ENCODE data around the gene TTYH2.

Gene TTYH2

GRCh38 chr17:74297941-74298340 is 84.6 kb downstream of the TTYH2 start:
- Histone ChIP-seq H3K4me1 (ENCODE audit: control insufficient read depth, insufficient read depth, low read length) (no peaks in the 10 kb centered on the region), H3K9ac (ENCODE audit: low read length) (no peak overlapping the region), H3K27ac (ENCODE audit: low read depth, low read length) (no peak overlapping the region)

GRCh38 chr17:74298778-74299177 is 85.4 kb downstream of the TTYH2 start:
- Histone ChIP-seq H3K27ac (ENCODE audit: low read depth, low read length) (no peak overlapping the region), H3K4me3 (ENCODE audit: low read length) (no peak overlapping the region), H3K9ac (ENCODE audit: low read length) (no peak overlapping the region), H3K27me3 (ENCODE audit: control insufficient read depth, insufficient read depth, low read length) (no peaks in the 10 kb centered on the region), H3K4me1 (ENCODE audit: control insufficient read depth, insufficient read depth, low read length) (no peaks in the 10 kb centered on the region), H3K36me3 (ENCODE audit: control insufficient read depth, insufficient read depth, low read length) (no peaks in the 10 kb centered on the region)

More at GRCh38 chr17:74297941-74298340, 84.6 kb downstream of the TTYH2 start:
- H3K4me3 ChIP-seq (ENCODE audit: low read length), result no peak overlapping the region
- no peaks in the 10 kb centered on the region for H3K27me3 ChIP-seq (ENCODE audit: control insufficient read depth, insufficient read depth, low read length)
- no peaks in the 10 kb centered on the region for H3K36me3 ChIP-seq (ENCODE audit: control insufficient read depth, insufficient read depth, low read length)

GRCh38 chr17:74299226-74300009 is 86.0 kb downstream of the TTYH2 start:
- Histone ChIP-seq H3K4me1 (ENCODE audit: control insufficient read depth, insufficient read depth, low read length) (no peaks in the 10 kb centered on the region), H3K27me3 (ENCODE audit: control insufficient read depth, insufficient read depth, low read length) (no peaks in the 10 kb centered on the region), H3K9ac (ENCODE audit: low read length) (no peak overlapping the region), H3K27ac (ENCODE audit: low read depth, low read length) (no peak overlapping the region), H3K36me3 (ENCODE audit: control insufficient read depth, insufficient read depth, low read length) (no peaks in the 10 kb centered on the region), H3K4me3 (ENCODE audit: low read length) (no peak overlapping the region)

GRCh38 chr17:74303305-74303704 is 89.9 kb downstream of the TTYH2 start:
- H3K9ac ChIP-seq (ENCODE audit: low read length), result no peak overlapping the region
- H3K4me3 ChIP-seq (ENCODE audit: low read length), result no peak overlapping the region
- no peaks in the 10 kb centered on the region for H3K4me1 ChIP-seq (ENCODE audit: control insufficient read depth, insufficient read depth, low read length)
- no peak overlapping the region for H3K27ac ChIP-seq (ENCODE audit: low read depth, low read length)
- no peaks in the 10 kb centered on the region for H3K36me3 ChIP-seq (ENCODE audit: control insufficient read depth, insufficient read depth, low read length)
- no peaks in the 10 kb centered on the region for H3K27me3 ChIP-seq (ENCODE audit: control insufficient read depth, insufficient read depth, low read length)

GRCh38 chr17:74304184-74304583 is 90.8 kb downstream of the TTYH2 start:
- H3K4me3 ChIP-seq (ENCODE audit: low read length), result no peak overlapping the region
- H3K4me1 ChIP-seq (ENCODE audit: control insufficient read depth, insufficient read depth, low read length), result no peaks in the 10 kb centered on the region
- H3K27ac ChIP-seq (ENCODE audit: low read depth, low read length), result no peak overlapping the region
- H3K9ac ChIP-seq (ENCODE audit: low read length), result no peak overlapping the region
- H3K27me3 ChIP-seq (ENCODE audit: control insufficient read depth, insufficient read depth, low read length), result peaks cover under 1% of the 10 kb centered on the region
- H3K36me3 ChIP-seq (ENCODE audit: control insufficient read depth, insufficient read depth, low read length), result no peaks in the 10 kb centered on the region

- Histone ChIP-seq H3K9ac (ENCODE audit: low read length) (no peak overlapping the region), H3K4me3 (ENCODE audit: low read length) (no peak overlapping the region), H3K27me3 (ENCODE audit: control insufficient read depth, insufficient read depth, low read length) (peaks cover 2% of the 10 kb centered on the region), H3K36me3 (ENCODE audit: control insufficient read depth, insufficient read depth, low read length) (no peaks in the 10 kb centered on the region), H3K27ac (ENCODE audit: low read depth, low read length) (no peak overlapping the region), H3K4me1 (ENCODE audit: control insufficient read depth, insufficient read depth, low read length) (no peaks in the 10 kb centered on the region)
Observed at GRCh38 chr17:74305865-74306654, 92.7 kb downstream of the TTYH2 start.

- Histone ChIP-seq H3K9ac (ENCODE audit: low read length) (no peak overlapping the region), H3K27ac (ENCODE audit: low read depth, low read length) (no peak overlapping the region), H3K27me3 (ENCODE audit: control insufficient read depth, insufficient read depth, low read length) (peaks cover 2% of the 10 kb centered on the region), H3K36me3 (ENCODE audit: control insufficient read depth, insufficient read depth, low read length) (no peaks in the 10 kb centered on the region), H3K4me1 (ENCODE audit: control insufficient read depth, insufficient read depth, low read length) (no peaks in the 10 kb centered on the region), H3K4me3 (ENCODE audit: low read length) (no peak overlapping the region)
Observed at GRCh38 chr17:74307984-74308773, 94.8 kb downstream of the TTYH2 start.

GRCh38 chr17:74309902-74310301 is 96.5 kb downstream of the TTYH2 start:
- H3K4me1 ChIP-seq (ENCODE audit: control insufficient read depth, insufficient read depth, low read length), result no peaks in the 10 kb centered on the region
- no peak overlapping the region for H3K27ac ChIP-seq (ENCODE audit: low read depth, low read length)
- no peak overlapping the region for H3K9ac ChIP-seq (ENCODE audit: low read length)
- no peaks in the 10 kb centered on the region for H3K36me3 ChIP-seq (ENCODE audit: control insufficient read depth, insufficient read depth, low read length)
- no peak overlapping the region for H3K4me3 ChIP-seq (ENCODE audit: low read length)
- H3K27me3 ChIP-seq (ENCODE audit: control insufficient read depth, insufficient read depth, low read length), result peaks cover 2% of the 10 kb centered on the region
